Uterus (tissue), 4 donors: ENCODE measurements around the gene UBR2. TPM values are rescaled to one million over a fixed set of nuclear protein-coding genes. Genes with fewer than 3 reads are reported as not detected.
"Not testable (repeated sequence)": the region's sequence is repeated elsewhere in the genome, so short reads cannot be mapped to it uniquely, and the experiment has no call there.

Experiments used
- DNase-seq, 2 donors: peaks; one replicate each; pipeline ENCODE4 v3.0.0-alpha.2; 2019 to 2020
- H3K27ac ChIP-seq, 2 donors: fragments of 200-600 bp; sonication (generic); 1 replicate in 1 of 2; 2 replicates in 1 of 2; pipeline ENCODE4 v1.5.1; 2016 to 2018
- H3K27me3 ChIP-seq, 2 donors: fragments of 200-600 bp; sonication (generic); one replicate each; pipeline ENCODE4 v1.5.1; 2018 to 2019; ENCODE audit warnings: control low read depth in 1 of 2
- H3K36me3 ChIP-seq, 2 donors: fragments of 200-600 bp; sonication (generic); one replicate each; pipeline ENCODE4 v1.5.1; 2019; ENCODE audit warnings: control low read depth in 1 of 2
- H3K4me1 ChIP-seq, 2 donors: fragments of 200-600 bp; sonication (generic); one replicate each; pipeline ENCODE4 v1.5.1; 2018 to 2019; ENCODE audit warnings: control low read depth in 1 of 2
- H3K4me3 ChIP-seq, 2 donors: fragments of 200-600 bp; sonication (generic); 1 replicate in 1 of 2; 2 replicates in 1 of 2; pipeline ENCODE4 v1.5.1; 2018 to 2019; ENCODE audit warnings: mild to moderate bottlenecking in 1 of 2
- H3K9me3 ChIP-seq, 2 donors: fragments of 200-600 bp; sonication (generic); one replicate each; pipeline ENCODE4 v1.5.1; 2019; ENCODE audit warnings: control low read depth in 1 of 2
- CTCF ChIP-seq, 4 experiments: fragments of 200-600 bp in 2 of 4; fragments of 450-650 bp in 2 of 4; sonication (generic) in 2 of 4; IDR thresholded peaks; one replicate each; pipeline ENCODE4 v1.5.1; 2016 to 2019; ENCODE audit warnings: antibody characterized with exemption in 4 of 4, mild to moderate bottlenecking in 2 of 4, moderate library complexity in 1 of 4
- POLR2A ChIP-seq, 2 donors: fragments of 450-650 bp; IDR thresholded peaks; one replicate each; pipeline ENCODE4 v1.6.1; 2016; ENCODE audit warnings: antibody characterized with exemption in 2 of 2, mild to moderate bottlenecking in 1 of 2, moderate library complexity in 1 of 2
- intact Hi-C: fragments of 100-400 bp; cut with DNase I; formaldehyde crosslinking; loops from one replicate; pipeline ENCODE4 v1.15.1; 2023; ENCODE audit warnings: low total_unique reads
- total RNA-seq, 4 donors: library from RNA; depleted of rRNA in 3 of 4; stranded (reverse); fragments of >200 nt in 3 of 4; gene quantifications; one replicate each; pipeline versions ENCODE4 v1.1.0 to v1.2.4, GENCODE V29; 2014 to 2023
- donor health status: DM: yes; HTN: yes; CAD: no.

Gene UBR2
- total RNA-seq, 4 donors from 2014 or later: 13.2 to 44.2 (median 29.5) TPM

DNA sequence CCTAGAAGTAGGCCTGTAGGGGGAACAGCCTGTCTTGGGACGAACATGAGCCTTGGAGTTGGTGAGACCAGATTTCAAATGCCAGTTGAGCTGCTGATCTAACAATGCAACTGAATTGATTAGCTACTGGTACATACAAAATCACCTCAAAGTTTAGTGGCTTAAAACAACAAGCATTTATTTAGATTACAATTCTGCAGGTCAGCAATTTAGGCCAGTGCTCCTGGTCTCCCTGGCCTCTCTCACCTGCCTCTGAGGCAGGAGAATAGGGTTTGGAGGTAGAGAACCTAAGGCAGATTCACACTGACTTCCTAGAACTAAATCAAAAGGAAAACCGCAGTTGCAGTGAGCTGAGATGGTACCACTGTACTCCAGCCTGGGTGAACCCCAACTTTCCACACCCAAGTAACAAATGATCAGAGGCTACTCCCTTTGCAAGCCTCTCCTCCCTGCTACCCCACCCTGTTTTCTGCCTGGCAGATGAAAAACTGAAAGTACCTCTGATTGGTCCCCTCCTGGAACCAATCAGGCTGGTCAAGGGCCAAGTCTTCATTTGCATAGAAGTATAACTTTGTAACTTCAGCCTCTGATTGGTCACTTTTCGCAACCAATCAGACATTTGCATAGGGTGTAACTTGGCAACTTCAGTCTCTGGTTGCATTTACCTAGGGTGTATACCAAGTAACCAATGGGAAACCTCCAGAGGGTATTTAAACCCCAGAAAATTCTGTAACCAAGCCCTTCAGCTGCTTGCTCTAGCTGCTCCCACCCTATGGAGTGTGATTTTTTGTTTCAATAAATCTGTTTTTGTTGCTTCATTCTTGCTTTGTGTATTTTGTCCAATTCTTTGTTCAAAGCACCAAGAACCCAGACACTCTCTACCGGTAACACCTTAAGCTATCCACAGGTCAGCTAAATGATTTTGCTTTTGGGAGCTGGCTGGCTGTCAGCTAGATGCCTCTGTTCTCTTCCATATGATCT, 8.1 kb upstream of the UBR2 start:
- Histone ChIP-seq H3K27ac (no peak overlapping the region), H3K27me3 (no peaks in the 10 kb centered on the region), H3K4me1 (no peaks in the 10 kb centered on the region), H3K36me3 (no peaks in the 10 kb centered on the region), H3K4me3 (no peak overlapping the region), H3K9me3 (no peaks in the 10 kb centered on the region)
- TF ChIP-seq POLR2A (IDR thresholded peaks at IDR 0.05) (no peak), CTCF (IDR thresholded peaks at IDR 0.05) (no peak)
- DNase-seq: no peak
- intact Hi-C loops: no loop called here

DNA sequence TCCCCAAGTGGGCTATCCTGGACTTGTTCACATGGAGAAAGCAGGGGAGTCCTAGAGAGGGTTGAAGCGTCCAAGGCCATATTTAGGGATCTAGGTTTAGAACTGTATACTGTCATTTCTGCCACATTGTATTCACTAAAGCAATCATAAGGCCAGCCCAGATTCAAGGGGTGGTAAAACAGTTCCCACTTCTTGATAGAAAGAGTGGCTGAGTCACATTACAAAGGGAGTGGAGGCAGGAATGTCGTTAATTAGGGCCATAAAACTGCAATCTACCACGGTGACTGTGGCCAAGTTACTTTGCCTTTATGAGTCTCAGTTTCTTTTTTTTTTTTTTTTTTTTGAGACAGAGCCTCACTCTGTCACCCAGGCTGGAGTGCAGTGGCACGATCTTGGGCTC, 7.4 kb upstream of the UBR2 start:
- H3K4me3 ChIP-seq: no peak overlapping the region
- H3K27me3 ChIP-seq: no peaks in the 10 kb centered on the region
- no peak overlapping the region for H3K27ac ChIP-seq
- H3K9me3 ChIP-seq: no peaks in the 10 kb centered on the region
- no peaks in the 10 kb centered on the region for H3K36me3 ChIP-seq
- no peaks in the 10 kb centered on the region for H3K4me1 ChIP-seq
- DNase-seq: no peak
- TF ChIP-seq POLR2A (IDR thresholded peaks at IDR 0.05) (no peak), CTCF (IDR thresholded peaks at IDR 0.05) (no peak)
- intact Hi-C loops: no loop called here

DNA sequence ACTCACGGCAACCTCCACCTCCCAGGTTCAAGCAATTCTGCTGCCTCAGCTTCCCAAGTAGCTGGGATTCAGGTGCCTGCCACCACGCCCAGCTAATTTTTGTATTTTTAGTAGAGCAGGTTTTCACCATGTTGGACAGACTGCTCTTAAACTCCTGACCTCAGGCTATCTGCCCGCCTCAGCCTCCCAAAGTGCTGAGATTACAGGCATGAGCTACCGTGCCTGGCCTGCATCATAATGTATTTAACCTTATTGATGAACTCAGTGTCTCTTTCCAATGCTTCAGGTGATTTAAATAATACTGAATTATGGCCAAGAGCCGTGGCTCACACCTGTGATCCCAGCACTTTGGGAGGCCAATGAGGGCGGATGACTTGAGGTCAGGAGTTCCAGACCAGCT, 4.6 kb upstream of the UBR2 start:
- H3K27ac ChIP-seq, H3K9me3 ChIP-seq, intact Hi-C loops, H3K4me1 ChIP-seq, H3K36me3 ChIP-seq, H3K4me3 ChIP-seq, DNase-seq, H3K27me3 ChIP-seq: not testable (repeated sequence)

GRCh38 chr6:42561986-42562385, 1.8 kb upstream of the UBR2 start:
- H3K36me3 ChIP-seq: no peaks in the 10 kb centered on the region
- no peaks in the 10 kb centered on the region for H3K9me3 ChIP-seq
- no peaks in the 10 kb centered on the region for H3K27me3 ChIP-seq
- no peak overlapping the region for H3K27ac ChIP-seq
- intact Hi-C loops: no loop called here
- H3K4me1 ChIP-seq: peaks cover 0 to 4% of the 10 kb centered on the region in 2 donors
- no peak for TF ChIP-seq POLR2A (IDR thresholded peaks at IDR 0.05)
- TF ChIP-seq CTCF (IDR thresholded peaks at IDR 0.05): no peak
- H3K4me3 ChIP-seq: no peak overlapping the region
- DNase-seq: no peak

- Histone ChIP-seq H3K9me3 (no peaks in the 10 kb centered on the region), H3K27ac (no peak overlapping the region), H3K27me3 (no peaks in the 10 kb centered on the region), H3K4me1 (peaks cover 0 to 5% of the 10 kb centered on the region in 2 donors), H3K36me3 (no peaks in the 10 kb centered on the region), H3K4me3 (no peak overlapping the region)
- intact Hi-C loops: no loop called here
- no peak for DNase-seq
- no peak for TF ChIP-seq POLR2A (IDR thresholded peaks at IDR 0.05)
- no peak for TF ChIP-seq CTCF (IDR thresholded peaks at IDR 0.05)
Measured at GRCh38 chr6:42562788-42563405, 932 bp upstream of the UBR2 start.
